Parathyroid adenoma (tissue), 2 donors: ENCODE results near the gene N4BP3.

ENCODE experiments used
- H2AFZ ChIP-seq: fragments of 300-600 bp; sonication (generic); one replicate; pipeline ENCODE4 v1.7.0; 2017; ENCODE audit warnings: antibody characterized with exemption, mild to moderate bottlenecking
- H3K27ac ChIP-seq: fragments of 300-600 bp; sonication (generic); one replicate; pipeline ENCODE4 v1.7.0; 2017
- H3K27me3 ChIP-seq: fragments of 300-600 bp; sonication (generic); one replicate; pipeline ENCODE4 v1.7.0; 2017; ENCODE audit warnings: low read length; ENCODE audit not compliant: control insufficient read depth, insufficient read depth
- H3K36me3 ChIP-seq: fragments of 300-600 bp; sonication (generic); one replicate; pipeline ENCODE4 v1.7.0; 2017; ENCODE audit warnings: low read length; ENCODE audit not compliant: control insufficient read depth, insufficient read depth
- H3K4me1 ChIP-seq: fragments of 300-600 bp; sonication (generic); one replicate; pipeline ENCODE4 v1.7.0; 2017; ENCODE audit warnings: control low read depth
- H3K4me2 ChIP-seq: fragments of 300-600 bp; sonication (generic); one replicate; pipeline ENCODE4 v1.7.0; 2017; ENCODE audit warnings: low read length
- H3K4me3 ChIP-seq: fragments of 300-600 bp; sonication (generic); one replicate; pipeline ENCODE4 v1.7.0; 2017; ENCODE audit warnings: low read depth, low read length
- H3K79me2 ChIP-seq: fragments of 300-600 bp; sonication (generic); one replicate; pipeline ENCODE4 v1.7.0; 2017; ENCODE audit warnings: control low read depth
- H3K9ac ChIP-seq: fragments of 300-600 bp; sonication (generic); one replicate; pipeline ENCODE4 v1.7.0; 2017; ENCODE audit warnings: mild to moderate bottlenecking
- H3K9me3 ChIP-seq: fragments of 300-600 bp; sonication (generic); one replicate; pipeline ENCODE4 v1.7.0; 2017; ENCODE audit warnings: low read length; ENCODE audit not compliant: control insufficient read depth
- CTCF ChIP-seq: fragments of 300-600 bp; sonication (generic); IDR thresholded peaks from one replicate; pipeline ENCODE4 v1.7.0; 2017; ENCODE audit warnings: antibody characterized with exemption, mild to moderate bottlenecking
- donor health status: primary hyperparathyroidism.

N4BP3 gene

GRCh38 chr5:178137991-178138390, 24.7 kb downstream of the N4BP3 start:
- Histone ChIP-seq H3K4me2 (no peak overlapping the region), H3K9me3 (no peaks in the 10 kb centered on the region), H2AFZ (no peak overlapping the region), H3K9ac (no peak overlapping the region), H3K4me3 (no peak overlapping the region), H3K4me1 (no peaks in the 10 kb centered on the region), H3K36me3 (no peaks in the 10 kb centered on the region), H3K79me2 (no peaks in the 10 kb centered on the region), H3K27ac (no peak overlapping the region), H3K27me3 (no peaks in the 10 kb centered on the region)
- TF ChIP-seq CTCF, result no peak

- H3K9ac ChIP-seq, result no peak overlapping the region
- no peaks in the 10 kb centered on the region for H3K27me3 ChIP-seq
- no peaks in the 10 kb centered on the region for H3K9me3 ChIP-seq
- H3K36me3 ChIP-seq, result no peaks in the 10 kb centered on the region
- TF ChIP-seq CTCF, result no peak
- H3K4me3 ChIP-seq, result no peak overlapping the region
- H3K27ac ChIP-seq, result no peak overlapping the region
- H3K79me2 ChIP-seq, result no peaks in the 10 kb centered on the region
- H3K4me2 ChIP-seq, result no peak overlapping the region
- H2AFZ ChIP-seq, result no peak overlapping the region
- no peaks in the 10 kb centered on the region for H3K4me1 ChIP-seq
These were observed 28.2 kb downstream of the N4BP3 start for GRCh38 chr5:178141550-178141949.

- Histone ChIP-seq H3K4me2 (no peak overlapping the region), H3K27ac (no peak overlapping the region), H3K4me3 (no peak overlapping the region), H3K27me3 (no peaks in the 10 kb centered on the region), H3K79me2 (no peaks in the 10 kb centered on the region), H3K4me1 (no peaks in the 10 kb centered on the region), H3K36me3 (no peaks in the 10 kb centered on the region), H3K9me3 (no peaks in the 10 kb centered on the region), H2AFZ (no peak overlapping the region), H3K9ac (no peak overlapping the region)
- no peak for TF ChIP-seq CTCF
These were observed 29.3 kb downstream of the N4BP3 start for GRCh38 chr5:178142642-178143041.

- TF ChIP-seq CTCF, result no peak
- H3K9ac ChIP-seq, result no peak overlapping the region
- no peaks in the 10 kb centered on the region for H3K9me3 ChIP-seq
- no peaks in the 10 kb centered on the region for H3K27me3 ChIP-seq
- H3K79me2 ChIP-seq, result no peaks in the 10 kb centered on the region
- H3K36me3 ChIP-seq, result no peaks in the 10 kb centered on the region
- H3K4me3 ChIP-seq, result no peak overlapping the region
- no peaks in the 10 kb centered on the region for H3K4me1 ChIP-seq
- H3K27ac ChIP-seq, result no peak overlapping the region
- no peak overlapping the region for H2AFZ ChIP-seq
- no peak overlapping the region for H3K4me2 ChIP-seq
These were observed 29.9 kb downstream of the N4BP3 start for GRCh38 chr5:178143246-178143645.

- no peaks in the 10 kb centered on the region for H3K4me1 ChIP-seq
- H3K4me2 ChIP-seq, result no peak overlapping the region
- no peaks in the 10 kb centered on the region for H3K27me3 ChIP-seq
- no peak overlapping the region for H2AFZ ChIP-seq
- H3K4me3 ChIP-seq, result no peak overlapping the region
- no peaks in the 10 kb centered on the region for H3K9me3 ChIP-seq
- H3K27ac ChIP-seq, result no peak overlapping the region
- H3K9ac ChIP-seq, result no peak overlapping the region
- H3K36me3 ChIP-seq, result no peaks in the 10 kb centered on the region
- no peaks in the 10 kb centered on the region for H3K79me2 ChIP-seq
- no peak for TF ChIP-seq CTCF
These were observed 30.6 kb downstream of the N4BP3 start for GRCh38 chr5:178143901-178144300.
